ACC112 (cell line): ENCODE measurements around the gene CLEC16A.

Source experiments
- H2AFZ ChIP-seq: fragments of 200-600 bp; sonication (generic); one replicate; pipeline ENCODE4 v1.6.0; 2017; ENCODE audit warnings: antibody characterized with exemption, low read length; ENCODE audit not compliant: unreplicated experiment
- H3K27ac ChIP-seq: fragments of 200-600 bp; sonication (generic); 2 replicates; pipeline ENCODE4 v1.5.1; 2014; ENCODE audit warnings: low read depth, mild to moderate bottlenecking, antibody characterized with exemption, low read length, moderate library complexity
- H3K27me3 ChIP-seq: fragments of 200-600 bp; sonication (generic); 2 replicates; pipeline ENCODE4 v1.6.1; 2014; ENCODE audit warnings: mild to moderate bottlenecking, antibody characterized with exemption, low read length, moderate library complexity, mixed read lengths; ENCODE audit not compliant: insufficient read depth
- H3K36me3 ChIP-seq: fragments of 200-600 bp; sonication (generic); 2 replicates; pipeline ENCODE4 v1.6.1; 2016; ENCODE audit warnings: mild to moderate bottlenecking, antibody characterized with exemption, low read length, moderate library complexity, mixed read lengths; ENCODE audit not compliant: insufficient read depth
- H3K4me1 ChIP-seq: fragments of 200-600 bp; sonication (generic); one replicate; pipeline ENCODE4 v1.6.1; 2016; ENCODE audit warnings: low read length, mixed read lengths; ENCODE audit not compliant: insufficient read depth, unreplicated experiment, control insufficient read depth
- H3K4me3 ChIP-seq: fragments of 200-600 bp; sonication (generic); 2 replicates; pipeline ENCODE4 v1.5.1; 2014; ENCODE audit warnings: mild to moderate bottlenecking, low read depth, low read length
- H3K79me2 ChIP-seq: fragments of 200-600 bp; sonication (generic); one replicate; pipeline ENCODE4 v1.6.0; 2016; ENCODE audit warnings: low read length; ENCODE audit not compliant: control insufficient read depth, unreplicated experiment, insufficient read depth

Gene CLEC16A

GRCh38 chr16:11198828-11199227, 254.5 kb downstream of the CLEC16A start:
- H3K4me3 ChIP-seq, result no peak overlapping the region
- H3K4me1 ChIP-seq, result peaks cover 27% of the 10 kb centered on the region
- H3K36me3 ChIP-seq, result no peaks in the 10 kb centered on the region
- no peaks in the 10 kb centered on the region for H3K27me3 ChIP-seq
- no peak overlapping the region for H2AFZ ChIP-seq
- no peaks in the 10 kb centered on the region for H3K79me2 ChIP-seq
- H3K27ac ChIP-seq, result no peak overlapping the region

- no peak overlapping the region for H3K4me3 ChIP-seq
- no peaks in the 10 kb centered on the region for H3K27me3 ChIP-seq
- no peaks in the 10 kb centered on the region for H3K79me2 ChIP-seq
- H3K27ac ChIP-seq, result no peak overlapping the region
- peaks cover 31% of the 10 kb centered on the region for H3K4me1 ChIP-seq
- no peak overlapping the region for H2AFZ ChIP-seq
- no peaks in the 10 kb centered on the region for H3K36me3 ChIP-seq
Measured at GRCh38 chr16:11200592-11200991, 256.2 kb downstream of the CLEC16A start.

DNA sequence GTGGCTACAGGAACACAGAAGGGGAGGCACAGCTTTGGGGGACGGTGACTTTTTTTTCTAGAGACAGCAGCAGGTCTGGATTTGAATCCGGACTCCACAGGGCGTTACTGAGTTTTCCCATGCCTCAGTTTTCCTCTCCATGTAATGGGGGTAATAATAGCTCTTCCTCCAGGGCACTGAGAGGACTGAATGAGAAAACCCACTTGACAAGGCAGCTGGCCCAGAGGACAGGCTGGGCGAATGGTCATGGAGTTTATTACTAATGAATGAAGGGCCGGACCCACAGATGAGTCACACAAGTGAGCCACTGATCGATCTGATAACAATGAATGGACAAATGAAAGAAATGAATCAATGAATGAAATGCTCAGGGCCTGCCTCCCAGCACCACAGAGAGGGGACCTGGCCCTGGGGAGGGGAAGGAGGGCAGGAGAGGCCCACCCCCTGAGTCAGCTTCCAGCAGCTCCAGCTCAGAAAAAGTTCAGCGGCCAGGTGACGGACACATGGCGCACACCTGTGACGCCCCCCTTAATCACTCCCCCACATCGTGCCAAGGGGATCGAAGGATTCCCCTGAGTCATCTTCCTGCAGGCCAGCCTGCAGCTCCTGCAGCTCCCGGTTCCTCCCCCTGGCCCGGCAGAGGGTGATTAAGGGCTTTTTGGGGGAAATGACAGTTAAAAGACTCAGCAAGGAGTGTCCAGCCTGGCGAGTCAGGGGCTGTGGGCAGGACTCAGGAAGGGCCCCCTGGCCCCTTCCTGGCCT, 257.3 kb downstream of the CLEC16A start:
- Histone ChIP-seq H3K4me1 (peaks cover 42% of the 10 kb centered on the region), H2AFZ (no peak overlapping the region), H3K4me3 (peak overlapping the region; percentile 54), H3K36me3 (no peaks in the 10 kb centered on the region), H3K79me2 (no peaks in the 10 kb centered on the region), H3K27ac (peak overlapping the region; percentile 83), H3K27me3 (no peaks in the 10 kb centered on the region)

GRCh38 chr16:11202260-11203091, 258.1 kb downstream of the CLEC16A start:
- no peak overlapping the region for H2AFZ ChIP-seq
- H3K4me1 ChIP-seq, result peaks cover 43% of the 10 kb centered on the region
- H3K27me3 ChIP-seq, result no peaks in the 10 kb centered on the region
- H3K27ac ChIP-seq, result peak overlapping the region; percentile 83
- no peaks in the 10 kb centered on the region for H3K36me3 ChIP-seq
- H3K79me2 ChIP-seq, result no peaks in the 10 kb centered on the region
- H3K4me3 ChIP-seq, result peak overlapping the region; percentile 54

- Histone ChIP-seq H3K4me1 (peaks cover 43% of the 10 kb centered on the region), H3K36me3 (no peaks in the 10 kb centered on the region)
Measured at GRCh38 chr16:11203111-11203623, 258.8 kb downstream of the CLEC16A start.

DNA sequence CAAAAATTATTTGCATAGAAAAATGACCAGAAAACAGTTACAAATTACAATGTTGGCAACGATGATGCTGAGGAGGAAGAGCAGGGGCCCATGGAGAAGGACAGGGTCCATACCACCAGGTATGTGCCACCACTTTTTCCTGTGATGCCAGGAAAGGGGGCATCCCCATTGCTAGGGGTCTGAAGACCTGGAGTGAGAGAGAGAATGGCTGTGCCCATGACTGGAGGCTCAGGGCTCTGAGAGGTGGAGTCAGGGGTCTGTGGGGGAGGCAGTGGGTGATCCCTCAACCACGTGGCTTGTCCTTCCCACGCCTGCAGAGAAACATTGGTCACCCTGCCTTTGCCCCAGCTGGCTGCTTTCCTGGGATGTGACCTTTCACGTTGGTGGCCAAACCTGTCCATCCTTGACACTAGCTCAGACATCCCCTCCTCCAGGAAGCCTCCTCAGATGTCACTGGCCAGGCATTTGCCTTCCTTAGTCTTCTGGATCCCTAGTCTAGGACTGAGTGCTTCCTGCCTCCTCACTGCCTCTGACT, 260.2 kb downstream of the CLEC16A start:
- no peak overlapping the region for H3K27ac ChIP-seq
- no peak overlapping the region for H3K4me3 ChIP-seq
- no peaks in the 10 kb centered on the region for H3K79me2 ChIP-seq
- peaks cover 37% of the 10 kb centered on the region for H3K4me1 ChIP-seq
- H3K36me3 ChIP-seq, result no peaks in the 10 kb centered on the region
- H2AFZ ChIP-seq, result no peak overlapping the region
- H3K27me3 ChIP-seq, result no peaks in the 10 kb centered on the region

More at GRCh38 chr16:11203111-11203623, 258.8 kb downstream of the CLEC16A start:
- no peaks in the 10 kb centered on the region for H3K27me3 ChIP-seq
- H2AFZ ChIP-seq, result no peak overlapping the region
- no peaks in the 10 kb centered on the region for H3K79me2 ChIP-seq
- no peak overlapping the region for H3K4me3 ChIP-seq
- no peak overlapping the region for H3K27ac ChIP-seq

DNA sequence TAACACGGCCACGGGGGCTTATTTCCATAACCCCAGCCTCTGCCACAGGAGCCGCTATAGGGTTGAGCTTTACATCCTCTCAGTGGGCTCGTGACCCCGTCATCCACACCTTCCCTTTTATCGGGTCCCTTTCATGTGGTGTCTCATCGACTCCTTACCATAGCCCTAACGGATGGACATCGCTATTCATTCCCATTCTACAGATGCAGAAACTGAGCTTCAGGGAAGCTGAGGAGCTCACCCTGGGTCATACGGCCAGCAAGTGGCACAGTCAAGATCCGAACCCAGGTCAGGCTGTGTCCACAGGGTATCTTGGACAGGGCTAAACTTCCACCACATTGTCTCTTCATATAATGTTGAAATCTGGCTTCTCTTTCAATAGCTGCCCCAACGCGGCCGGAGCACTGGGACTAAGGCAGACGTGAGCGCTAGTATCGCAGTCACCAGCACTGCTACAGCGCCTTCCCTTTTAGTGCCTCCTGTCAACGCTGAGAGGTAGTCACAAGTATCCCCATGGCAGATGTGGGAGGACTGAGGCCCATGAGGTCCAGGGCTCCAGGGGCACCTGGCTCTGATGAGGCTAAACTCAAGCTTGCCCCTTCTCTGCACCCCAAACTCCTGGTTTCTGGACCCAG, 260.8 kb downstream of the CLEC16A start:
- Histone ChIP-seq H3K4me3 (no peak overlapping the region), H3K4me1 (peaks cover 37% of the 10 kb centered on the region)

GRCh38 chr16:11205754-11206581, 261.6 kb downstream of the CLEC16A start:
- Histone ChIP-seq H3K27me3 (no peaks in the 10 kb centered on the region), H3K79me2 (no peaks in the 10 kb centered on the region), H3K4me1 (peaks cover 33% of the 10 kb centered on the region), H2AFZ (no peak overlapping the region), H3K36me3 (no peaks in the 10 kb centered on the region), H3K4me3 (no peak overlapping the region), H3K27ac (no peak overlapping the region)

More for the DNA sequence above, 260.8 kb downstream of the CLEC16A start:
- H3K27me3 ChIP-seq, result no peaks in the 10 kb centered on the region
- no peaks in the 10 kb centered on the region for H3K79me2 ChIP-seq
- no peaks in the 10 kb centered on the region for H3K36me3 ChIP-seq
- no peak overlapping the region for H3K27ac ChIP-seq
- H2AFZ ChIP-seq, result no peak overlapping the region

DNA sequence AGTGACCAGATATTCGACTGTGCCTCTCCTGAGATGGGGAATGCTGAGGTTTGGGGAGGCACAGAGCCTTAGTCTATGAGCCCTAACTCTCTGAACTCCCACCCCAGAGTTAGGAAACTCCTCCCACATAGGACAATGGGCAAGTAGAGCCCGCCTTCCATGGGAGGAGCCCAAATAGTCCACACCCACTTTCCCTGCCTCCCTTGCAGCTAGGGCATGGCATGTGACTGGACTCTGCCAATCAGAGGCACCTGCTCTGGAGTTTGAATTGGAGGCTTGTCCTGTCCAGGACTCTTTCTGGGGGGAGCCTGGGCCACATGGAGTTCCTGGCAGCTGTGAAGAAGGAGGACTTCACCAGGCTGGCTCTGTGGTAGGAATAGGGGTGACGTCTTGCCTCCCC, 263.3 kb downstream of the CLEC16A start:
- Histone ChIP-seq H3K36me3 (no peaks in the 10 kb centered on the region), H3K4me3 (no peak overlapping the region), H3K27me3 (no peaks in the 10 kb centered on the region), H3K79me2 (no peaks in the 10 kb centered on the region), H3K4me1 (peaks cover 18% of the 10 kb centered on the region), H3K27ac (no peak overlapping the region), H2AFZ (no peak overlapping the region)
